ENCODE data around the gene NHERF2. TPM values are rescaled to one million over a fixed set of nuclear protein-coding genes. Genes with fewer than 3 reads are reported as not detected.

The NHERF2 gene
- total RNA-seq, 2 donors from 2014 or later, result 20.1 to 25.5 TPM

GRCh38 chr16:1991588-1991947 is 35.1 kb upstream of the NHERF2 start:
- H3K4me3 ChIP-seq (ENCODE audit: low read length), result no peak overlapping the region
- H3K4me1 ChIP-seq (ENCODE audit: control insufficient read depth, insufficient read depth, low read length), result peaks cover 3% of the 10 kb centered on the region
- Mint-ChIP-seq H3K27me3 (ENCODE audit: insufficient read depth) (peaks cover 41% of the 10 kb centered on the region), H3K36me3 (ENCODE audit: low read depth) (peaks cover 10% of the 10 kb centered on the region), H3K27ac (no peak overlapping the region), H3K9me3 (no peaks in the 10 kb centered on the region), H3K4me1 (peaks cover 1% of the 10 kb centered on the region), H3K4me3 (peak overlapping the region; percentile 53)
- H3K36me3 ChIP-seq (ENCODE audit: control insufficient read depth, insufficient read depth, low read length), result peaks cover 7% of the 10 kb centered on the region
- DNase-seq, result no peak
- WGBS, 2 experiments (ENCODE audit: insufficient coverage in 1 of 2, insufficient read length in 1 of 2), result 25 to 32% methylated on average over 22 of the region's 22 CpGs
- no peaks in the 10 kb centered on the region for H3K9me3 ChIP-seq (ENCODE audit: control insufficient read depth, low read length)
- no peak overlapping the region for H3K27ac ChIP-seq (ENCODE audit: low read depth, low read length)
- H3K9ac ChIP-seq (ENCODE audit: extremely low read depth, low read length, poor library complexity, severe bottlenecking), result no peak overlapping the region
- H3K27me3 ChIP-seq (ENCODE audit: control insufficient read depth, insufficient read depth, low read length, poor library complexity, severe bottlenecking), result peaks cover 37% of the 10 kb centered on the region
- no peak for TF ChIP-seq CTCF (conservative IDR thresholded peaks at IDR 0.05)

GRCh38 chr16:1991948-1992703 is 34.6 kb upstream of the NHERF2 start:
- TF ChIP-seq CTCF (conservative IDR thresholded peaks at IDR 0.05), result no peak
- peaks cover 1% of the 10 kb centered on the region for H3K4me1 Mint-ChIP-seq
- H3K9ac ChIP-seq (ENCODE audit: extremely low read depth, low read length, poor library complexity, severe bottlenecking), result no peak overlapping the region
- H3K27ac ChIP-seq (ENCODE audit: low read depth, low read length), result no peak overlapping the region
- H3K4me3 Mint-ChIP-seq, result peak overlapping the region; percentile 53
- peaks cover 37% of the 10 kb centered on the region for H3K27me3 ChIP-seq (ENCODE audit: control insufficient read depth, insufficient read depth, low read length, poor library complexity, severe bottlenecking)
- H3K27me3 Mint-ChIP-seq (ENCODE audit: insufficient read depth), result peaks cover 41% of the 10 kb centered on the region
- no peaks in the 10 kb centered on the region for H3K9me3 ChIP-seq (ENCODE audit: control insufficient read depth, low read length)
- DNase-seq, result peak; percentile 100
- WGBS, 2 experiments (ENCODE audit: insufficient coverage in 1 of 2, insufficient read length in 1 of 2), result 14 to 25% methylated on average over 41 to 96 of the region's 96 CpGs
- H3K9me3 Mint-ChIP-seq, result no peaks in the 10 kb centered on the region
- H3K27ac Mint-ChIP-seq, result no peak overlapping the region
- H3K36me3 ChIP-seq (ENCODE audit: control insufficient read depth, insufficient read depth, low read length), result peaks cover 2% of the 10 kb centered on the region
- H3K4me3 ChIP-seq (ENCODE audit: low read length), result no peak overlapping the region
- peaks cover 5% of the 10 kb centered on the region for H3K36me3 Mint-ChIP-seq (ENCODE audit: low read depth)
- peaks cover 3% of the 10 kb centered on the region for H3K4me1 ChIP-seq (ENCODE audit: control insufficient read depth, insufficient read depth, low read length)

GRCh38 chr16:1992704-1993317 is 33.9 kb upstream of the NHERF2 start:
- DNase-seq, result peak; percentile 83
- Histone ChIP-seq H3K4me1 (ENCODE audit: control insufficient read depth, insufficient read depth, low read length) (peaks cover 3% of the 10 kb centered on the region), H3K9ac (ENCODE audit: extremely low read depth, low read length, poor library complexity, severe bottlenecking) (no peak overlapping the region), H3K36me3 (ENCODE audit: control insufficient read depth, insufficient read depth, low read length) (peaks cover 7% of the 10 kb centered on the region), H3K27ac (ENCODE audit: low read depth, low read length) (no peak overlapping the region), H3K27me3 (ENCODE audit: control insufficient read depth, insufficient read depth, low read length, poor library complexity, severe bottlenecking) (peaks cover 34% of the 10 kb centered on the region), H3K4me3 (ENCODE audit: low read length) (no peak overlapping the region), H3K9me3 (ENCODE audit: control insufficient read depth, low read length) (no peaks in the 10 kb centered on the region)
- Mint-ChIP-seq H3K9me3 (no peaks in the 10 kb centered on the region), H3K36me3 (ENCODE audit: low read depth) (peaks cover 8% of the 10 kb centered on the region), H3K4me1 (peaks cover 1% of the 10 kb centered on the region), H3K4me3 (no peak overlapping the region), H3K27ac (no peak overlapping the region), H3K27me3 (ENCODE audit: insufficient read depth) (peaks cover 41% of the 10 kb centered on the region)
- 78 to 92% methylated on average over 19 to 50 of the region's 50 CpGs for WGBS, 2 experiments (ENCODE audit: insufficient coverage in 1 of 2, insufficient read length in 1 of 2)
- TF ChIP-seq CTCF (conservative IDR thresholded peaks at IDR 0.05), result no peak

Measured in endodermal cell (in vitro differentiated cells).